ENCODE data around the gene RABEP2.
A peak's percentile ranks its signal among the peaks of the same experiment; 100 is the strongest.
"Not testable (repeated sequence)": the region's sequence is repeated elsewhere in the genome, so short reads cannot be mapped to it uniquely, and the experiment has no call there.

The RABEP2 gene

DNA sequence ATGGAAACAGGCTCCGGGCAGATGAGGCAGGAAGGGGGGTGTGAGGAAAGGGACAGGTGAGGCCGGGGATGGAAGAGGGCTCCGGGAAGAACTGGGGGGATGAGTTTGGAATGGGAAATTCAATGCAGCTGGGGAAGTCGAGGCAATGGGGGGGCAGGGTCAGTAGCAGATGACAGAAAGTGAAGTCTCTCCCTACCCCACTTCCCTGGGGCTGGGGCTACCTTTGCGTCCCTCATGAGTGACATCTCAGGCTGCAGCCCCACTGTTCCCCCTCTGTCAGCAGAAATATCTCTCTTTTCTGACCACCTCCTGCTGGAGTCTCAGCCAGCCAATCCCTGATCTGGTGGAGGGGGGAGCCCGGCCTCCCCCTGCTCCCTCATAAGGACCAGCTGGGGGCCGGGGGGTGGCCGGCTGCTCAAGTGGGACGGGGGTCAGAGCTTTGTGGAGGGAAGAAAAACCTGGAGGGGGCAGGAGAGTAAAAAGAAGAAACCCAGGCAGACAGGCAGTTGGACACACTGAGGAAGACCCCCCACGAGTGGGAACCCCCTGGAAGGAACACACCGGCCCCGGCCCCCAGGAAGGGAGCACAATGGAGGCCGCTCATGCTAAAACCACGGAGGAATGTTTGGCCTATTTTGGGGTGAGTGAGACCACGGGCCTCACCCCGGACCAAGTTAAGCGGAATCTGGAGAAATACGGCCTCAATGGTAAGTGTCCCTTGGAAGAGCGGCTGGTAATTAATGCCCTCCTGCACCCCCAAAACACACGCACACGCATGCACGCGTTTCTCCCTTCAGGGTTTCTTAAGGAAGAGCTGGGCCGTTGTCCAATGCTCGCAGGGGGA is 46.7 kb downstream of the RABEP2 start, which contains the start of gene ATP2A1:
Gene ATP2A1 (plus strand): TSS at position 406 of the 844 bp plus-strand sequence. CDS start 184 bp downstream, at position 590.
- DNase-seq: no peak

DNA sequence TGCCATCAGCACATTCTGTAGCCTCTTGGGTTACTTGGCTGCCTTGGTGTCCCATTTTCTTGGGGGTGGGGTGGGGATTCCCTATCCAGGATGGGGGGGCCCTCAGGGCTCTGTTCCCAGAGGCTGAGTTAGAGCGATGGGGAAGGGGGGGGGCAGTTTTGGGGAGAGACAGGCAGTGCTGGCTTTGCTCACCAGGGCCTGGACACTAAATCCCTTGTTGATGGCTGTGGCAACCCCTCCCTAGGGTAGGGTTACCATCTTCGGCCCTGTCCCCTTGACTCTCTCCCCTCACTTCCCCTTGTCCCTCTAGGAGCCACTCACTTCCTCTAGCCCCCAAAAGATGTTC is 47.4 kb downstream of the RABEP2 start:
- no peak for DNase-seq

DNA sequence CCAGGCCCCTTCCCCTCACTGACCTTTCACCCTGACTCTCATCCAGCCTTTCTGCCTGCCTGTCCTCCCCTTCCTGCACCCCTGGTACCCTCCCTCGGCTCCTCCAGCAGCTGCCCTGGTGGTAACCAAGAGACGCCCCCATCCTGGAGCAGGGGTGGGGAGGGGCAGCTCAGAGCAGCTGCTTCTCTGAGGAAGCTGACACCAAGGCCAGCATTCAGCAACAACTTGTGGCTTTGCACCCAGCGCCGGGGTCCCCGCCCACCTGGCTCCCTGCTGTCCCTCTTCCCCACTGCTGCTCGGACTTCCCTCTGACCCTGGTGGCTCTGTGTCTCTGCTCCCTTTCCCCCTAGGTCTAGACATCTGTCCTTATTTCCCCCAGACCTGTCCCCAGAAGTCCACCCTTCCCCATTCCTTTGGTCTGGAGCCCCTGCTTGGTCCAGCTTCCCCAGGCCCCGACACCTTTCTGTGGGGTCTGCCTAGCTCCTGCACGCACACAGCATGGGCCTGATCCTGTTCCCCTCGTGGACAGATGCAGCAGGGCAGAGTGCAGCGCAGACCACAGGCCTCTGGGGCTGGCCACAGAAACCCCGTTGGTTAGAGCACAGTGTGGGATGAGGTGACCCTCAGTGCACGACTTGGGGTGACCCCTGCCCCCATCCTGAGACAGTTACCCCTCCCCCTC is 47.9 kb downstream of the RABEP2 start:
- DNase-seq: no peak

DNA sequence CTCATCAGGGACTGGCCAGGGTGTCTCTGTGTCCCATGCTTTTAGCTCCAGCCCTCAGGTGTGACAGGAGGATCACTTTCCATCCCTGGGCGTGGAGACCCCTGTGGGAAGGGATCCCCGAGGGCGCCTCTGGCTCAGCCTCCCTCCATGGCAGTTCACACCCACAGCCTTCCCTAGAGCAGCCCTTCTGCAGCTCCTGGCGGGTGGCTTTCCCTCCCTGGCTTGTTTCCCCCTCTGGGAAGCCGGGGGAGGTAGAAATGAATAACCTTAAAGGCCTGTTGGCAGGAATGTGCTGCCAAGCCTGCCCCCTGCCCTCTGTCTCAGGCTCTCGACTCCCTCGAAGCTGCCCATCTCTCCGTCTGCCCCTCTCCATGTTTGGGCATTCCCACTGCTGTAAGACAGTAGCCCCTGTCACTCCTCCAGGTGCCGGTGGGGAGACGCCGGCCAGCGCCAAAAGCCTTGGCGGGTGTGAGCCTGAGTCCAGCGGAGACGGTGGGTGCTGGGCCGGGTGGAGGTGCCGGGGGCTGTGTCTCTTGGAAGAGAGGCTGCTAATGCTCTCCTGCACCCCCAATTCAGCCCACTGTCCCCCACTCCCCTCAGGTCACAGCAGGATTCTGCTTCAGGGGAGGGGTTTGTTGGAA is 48.9 kb downstream of the RABEP2 start:
- DNase-seq: no peak

DNA sequence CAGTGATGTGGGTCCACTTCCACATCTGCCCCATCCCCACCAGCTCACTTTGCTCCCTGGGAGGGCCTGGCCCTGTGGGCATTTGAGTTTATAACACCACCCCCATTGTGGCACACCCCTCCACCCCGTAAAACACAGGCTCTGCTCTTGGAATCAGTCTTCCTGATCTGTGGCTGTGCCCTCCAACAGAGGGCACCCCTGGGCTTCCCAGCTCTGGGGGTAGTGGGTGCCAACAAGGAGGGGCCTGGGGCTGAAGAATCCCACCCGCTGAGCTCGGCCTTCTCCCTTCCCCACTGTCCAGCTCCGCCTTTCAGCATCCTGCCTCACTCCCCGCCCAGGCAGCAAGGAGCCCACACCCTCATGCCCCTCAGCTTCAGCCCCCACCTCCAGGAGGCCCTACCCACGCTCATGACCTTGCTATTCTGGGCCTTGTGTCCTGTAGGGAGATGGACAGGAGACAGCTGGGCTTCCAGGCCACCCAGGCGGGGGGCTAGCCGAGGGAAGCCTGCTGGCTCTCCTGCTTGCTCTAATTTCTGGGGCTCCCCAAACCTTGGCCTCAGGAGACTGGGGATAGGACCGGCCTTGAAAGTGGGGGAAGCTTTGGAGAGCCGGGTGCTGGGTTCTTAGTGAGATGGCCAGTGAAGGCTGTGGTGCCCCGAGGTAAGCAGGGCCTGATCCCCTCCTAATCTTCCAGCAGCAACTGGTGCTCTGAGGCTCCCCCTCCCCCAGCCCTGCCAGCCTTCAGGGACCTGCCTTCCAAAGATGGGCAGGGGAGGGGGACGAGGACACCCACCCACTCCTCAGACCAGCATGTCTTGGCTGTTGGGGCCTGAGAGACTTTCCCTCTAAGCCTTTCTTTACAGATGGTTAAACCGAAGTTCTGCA is 49.7 kb downstream of the RABEP2 start:
- no peak for DNase-seq

DNA sequence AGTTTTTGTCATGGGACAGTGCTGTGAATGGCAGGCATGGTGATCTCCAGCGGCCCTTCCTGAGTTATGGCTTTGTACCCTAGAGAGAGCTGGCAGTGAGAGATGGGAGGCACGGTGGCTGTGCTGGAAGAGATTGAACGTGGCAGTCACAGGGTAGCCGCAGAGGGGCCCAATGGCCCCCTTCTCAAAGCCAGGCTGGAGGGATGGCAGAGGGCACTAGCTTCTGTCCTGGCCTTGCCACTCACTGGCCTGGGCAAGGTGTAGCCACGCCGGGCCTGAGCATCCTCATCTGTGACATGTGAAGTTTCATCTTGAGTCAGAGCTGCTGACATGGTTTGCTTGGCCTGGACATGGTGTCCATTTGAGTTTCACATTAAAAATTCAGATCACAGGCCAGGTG is 50.6 kb downstream of the RABEP2 start:
- DNase-seq: no peak

DNA sequence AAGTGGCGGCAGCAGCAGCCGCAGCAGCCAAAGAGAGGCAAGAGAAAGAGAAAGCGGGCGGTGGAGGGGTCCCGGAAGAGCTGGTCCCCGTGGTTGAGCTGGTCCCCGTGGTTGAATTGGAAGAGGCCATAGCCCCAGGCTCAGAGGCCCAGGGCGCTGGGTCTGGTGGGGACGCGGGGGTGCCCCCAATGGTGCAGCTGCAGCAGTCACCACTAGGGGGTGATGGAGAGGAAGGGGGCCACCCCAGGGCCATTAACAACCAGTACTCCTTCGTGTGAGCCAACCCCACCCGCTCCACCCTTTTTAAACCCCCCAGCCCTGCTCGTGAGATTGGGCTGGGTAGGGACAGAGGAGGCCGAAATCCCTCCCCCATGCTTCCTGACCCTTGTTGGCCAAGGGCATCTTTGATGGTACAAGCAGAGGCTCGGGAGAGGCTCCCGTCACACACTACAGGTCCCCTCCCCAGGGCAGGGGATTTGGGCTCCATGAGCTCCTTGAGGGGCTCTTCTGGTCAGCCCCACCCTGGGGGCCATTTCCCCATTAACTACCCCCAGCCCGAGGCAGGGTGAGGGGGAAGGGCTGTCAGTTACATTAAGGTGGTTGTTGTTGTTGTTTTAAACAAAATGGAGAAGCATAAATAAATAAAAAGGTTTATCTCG is 51.4 kb downstream of the RABEP2 start:
- DNase-seq: no peak

DNA sequence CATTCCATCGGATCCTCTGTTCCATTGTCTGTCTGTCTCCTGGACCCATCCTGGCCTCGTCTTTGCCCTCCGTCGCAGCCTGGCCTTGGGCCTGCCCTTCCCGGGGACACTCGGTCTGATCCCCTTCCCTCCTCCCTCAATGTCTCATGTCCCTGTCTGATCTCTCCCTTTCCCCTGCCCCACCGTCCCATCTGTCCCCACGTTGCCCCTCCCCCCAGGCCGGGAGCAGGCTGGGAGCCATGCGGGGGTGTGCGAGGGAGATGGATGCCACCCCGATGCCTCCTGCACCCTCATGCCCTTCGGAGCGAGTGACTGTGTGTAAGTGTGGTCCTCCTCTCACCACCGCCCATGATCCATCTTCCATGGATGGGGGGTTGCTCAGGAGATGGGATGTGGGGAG is 52.1 kb downstream of the RABEP2 start:
- DNase-seq: no peak

DNA sequence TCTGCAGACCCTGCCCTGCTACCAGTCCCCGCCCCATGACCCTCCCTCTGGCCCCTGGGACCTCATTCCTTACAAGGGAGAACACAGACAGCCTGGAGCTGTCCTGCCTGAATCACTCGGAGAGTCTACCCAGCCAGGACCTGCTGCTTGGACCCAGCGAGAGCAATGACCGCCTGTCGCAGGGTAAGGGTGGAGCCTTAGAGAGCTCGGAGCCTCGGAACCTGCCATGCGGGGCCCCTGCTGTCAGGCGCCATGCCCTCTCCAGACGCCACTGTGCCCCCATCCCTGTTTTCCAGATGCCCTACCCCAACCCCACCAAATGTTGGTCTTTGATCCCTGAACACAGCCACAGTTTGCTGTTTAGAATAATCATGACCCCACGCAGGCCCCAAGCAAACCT is 55.8 kb downstream of the RABEP2 start:
- DNase-seq: no peak

DNA sequence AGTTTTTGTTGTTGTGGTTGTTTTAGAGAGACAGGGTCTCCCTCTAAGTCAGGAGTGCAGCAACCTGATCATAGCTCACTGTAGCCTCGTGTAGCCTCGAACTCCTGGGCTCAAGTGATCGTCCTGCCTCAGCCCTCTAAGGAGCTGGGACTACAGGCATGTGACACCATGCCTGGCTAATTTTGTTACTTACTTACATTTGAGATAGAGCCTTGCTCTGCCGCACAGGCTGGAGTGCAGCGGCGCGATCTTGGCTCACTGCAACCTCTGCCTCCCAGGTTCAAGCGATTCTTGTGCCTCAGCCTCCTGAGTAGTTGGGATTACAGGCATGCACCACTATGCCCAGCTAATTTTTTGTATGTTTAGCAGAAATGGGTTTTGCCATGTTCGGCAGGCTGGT is 57.4 kb downstream of the RABEP2 start:
- DNase-seq: not testable (repeated sequence)

DNA sequence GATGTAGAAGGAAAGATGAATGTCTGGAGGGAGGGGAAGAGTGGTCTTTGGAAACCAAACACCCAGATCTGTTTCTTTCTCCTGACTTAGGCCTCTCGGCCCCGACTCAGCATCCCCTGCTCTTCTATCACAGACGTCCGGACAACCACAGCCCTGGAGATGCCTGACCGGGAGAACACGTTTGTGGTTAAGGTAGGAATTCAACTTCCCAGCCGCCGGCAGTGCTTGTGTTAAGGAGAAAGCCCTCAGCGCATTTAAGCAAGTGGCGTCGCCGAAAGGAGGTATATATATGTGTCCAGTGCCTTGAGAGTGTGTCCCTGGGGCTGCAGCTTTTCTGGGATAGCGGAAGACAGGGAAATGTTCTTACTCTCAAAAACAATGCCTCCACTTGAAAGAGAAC is 57.8 kb downstream of the RABEP2 start:
- DNase-seq: no peak

DNA sequence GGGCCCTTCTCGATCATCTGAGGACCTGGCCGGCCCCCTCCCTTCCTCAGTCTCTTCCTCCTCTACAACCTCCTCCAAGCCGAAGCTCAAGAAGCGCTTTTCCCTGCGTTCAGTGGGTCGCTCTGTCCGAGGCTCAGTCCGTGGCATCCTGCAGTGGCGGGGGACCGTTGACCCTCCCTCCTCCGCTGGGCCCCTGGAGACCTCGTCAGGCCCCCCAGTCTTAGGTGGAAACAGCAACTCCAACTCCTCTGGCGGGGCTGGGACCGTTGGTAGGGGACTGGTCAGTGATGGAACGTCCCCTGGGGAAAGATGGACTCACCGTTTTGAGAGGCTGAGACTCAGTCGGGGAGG is 58.6 kb downstream of the RABEP2 start:
- DNase-seq: no peak

DNA sequence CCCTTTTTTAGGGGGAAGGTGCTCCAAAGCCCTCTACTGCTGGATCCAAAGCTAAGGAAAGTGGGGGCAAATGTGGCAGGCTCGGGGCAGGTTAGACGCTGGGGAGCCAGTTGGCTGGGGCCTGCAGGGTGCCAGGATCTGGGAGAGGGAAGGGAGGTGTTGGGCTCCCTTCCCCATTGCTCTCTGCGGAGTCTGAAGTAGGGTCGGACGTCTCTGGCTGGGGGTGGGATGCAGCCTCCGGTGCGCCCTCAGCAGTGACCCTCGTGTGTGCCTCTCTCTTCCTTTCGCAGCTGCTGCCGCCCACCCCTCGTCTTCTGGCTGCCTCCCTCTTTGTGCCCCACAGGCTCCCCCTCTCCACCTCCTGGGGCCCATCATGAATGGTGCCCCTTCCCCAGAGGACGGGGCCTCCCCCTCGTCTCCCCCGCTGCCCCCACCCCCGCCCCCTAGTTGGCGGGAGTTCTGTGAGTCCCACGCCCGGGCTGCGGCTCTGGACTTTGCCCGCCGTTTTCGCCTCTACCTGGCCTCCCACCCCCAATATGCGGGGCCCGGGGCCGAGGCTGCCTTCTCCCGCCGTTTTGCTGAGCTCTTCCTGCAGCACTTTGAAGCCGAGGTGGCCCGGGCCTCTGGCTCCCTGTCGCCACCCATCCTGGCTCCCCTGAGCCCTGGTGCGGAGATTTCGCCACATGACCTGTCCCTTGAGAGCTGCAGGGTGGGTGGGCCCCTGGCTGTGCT is 59.1 kb downstream of the RABEP2 start:
- DNase-seq: no peak

DNA sequence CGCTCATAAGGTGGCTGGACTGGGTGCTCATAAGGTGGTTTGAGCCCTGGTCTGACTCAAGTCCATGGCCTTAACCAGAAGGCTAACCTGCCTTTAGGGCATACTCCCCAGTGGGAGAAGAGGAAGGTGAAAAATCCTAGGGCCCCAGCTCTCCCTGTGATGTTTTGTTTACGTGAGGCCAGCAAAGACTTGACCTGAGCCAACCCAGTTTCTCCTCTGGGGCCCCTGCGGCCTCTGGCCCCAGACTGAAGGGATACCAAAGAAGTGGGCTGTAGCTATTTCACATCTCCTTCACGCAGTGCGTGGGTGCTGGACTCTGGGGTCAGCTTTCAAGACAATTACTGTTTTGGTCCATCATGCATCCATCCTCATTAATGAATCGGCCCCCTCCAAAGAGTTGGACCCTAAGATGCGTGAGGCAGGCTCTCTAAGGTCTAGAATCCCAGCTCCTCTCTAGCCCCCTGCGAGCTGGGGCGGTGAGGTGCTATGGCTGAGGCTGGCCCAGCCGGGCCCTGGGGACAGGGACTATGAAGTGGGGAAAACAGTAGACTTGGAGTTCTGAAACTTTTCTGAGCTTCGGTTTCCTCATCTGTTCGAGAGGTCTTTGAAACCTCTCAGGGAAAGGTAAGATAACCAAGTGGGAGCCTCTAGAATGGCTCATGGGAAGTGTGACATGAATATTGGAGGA is 59.9 kb downstream of the RABEP2 start:
- no peak for DNase-seq

DNA sequence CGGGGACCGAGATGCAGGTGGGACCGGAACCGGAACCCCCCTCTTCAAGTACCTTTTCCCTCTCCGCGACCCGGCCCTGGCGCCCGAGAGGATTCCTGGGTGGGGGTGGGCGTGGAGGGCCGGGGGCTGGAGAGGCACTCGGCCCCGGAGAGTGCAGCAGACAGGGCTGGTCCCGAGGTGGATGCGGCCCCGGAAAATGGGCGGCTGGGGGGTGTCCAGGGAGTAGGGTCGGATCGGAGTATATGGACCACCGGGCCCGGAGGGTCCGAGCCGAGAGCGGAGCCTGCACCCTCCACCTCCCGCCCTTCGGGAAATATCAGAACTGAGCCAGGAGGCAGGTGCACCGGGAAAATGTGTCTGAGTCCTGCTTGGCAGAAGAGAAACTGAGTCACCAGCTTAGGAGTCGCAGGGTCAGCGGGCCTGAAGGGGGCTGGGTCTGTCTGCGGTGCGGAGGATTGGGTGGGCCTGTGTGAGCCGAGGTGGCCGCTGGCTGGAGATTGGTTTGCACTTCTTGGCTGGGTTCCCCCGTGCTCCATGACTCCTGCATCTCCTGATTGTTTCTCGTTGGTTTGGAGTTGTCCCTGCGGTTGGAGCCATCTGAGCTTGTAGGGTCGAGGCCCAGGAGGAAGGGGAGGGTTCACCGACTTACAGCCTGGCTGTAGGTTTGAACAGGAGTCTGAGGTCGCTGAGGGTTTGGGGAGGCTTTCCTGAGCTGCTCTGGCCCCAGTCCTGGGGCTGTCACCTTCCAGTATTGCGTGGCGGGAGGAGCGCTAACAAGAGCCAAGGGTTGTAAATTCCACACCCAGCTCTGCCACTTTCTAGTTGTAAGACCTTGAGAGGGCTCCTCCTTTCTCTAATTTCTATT is 60.9 kb downstream of the RABEP2 start:
- peak in 4 of 14 donors; percentile 34 to 70 (median 48) for DNase-seq

DNA sequence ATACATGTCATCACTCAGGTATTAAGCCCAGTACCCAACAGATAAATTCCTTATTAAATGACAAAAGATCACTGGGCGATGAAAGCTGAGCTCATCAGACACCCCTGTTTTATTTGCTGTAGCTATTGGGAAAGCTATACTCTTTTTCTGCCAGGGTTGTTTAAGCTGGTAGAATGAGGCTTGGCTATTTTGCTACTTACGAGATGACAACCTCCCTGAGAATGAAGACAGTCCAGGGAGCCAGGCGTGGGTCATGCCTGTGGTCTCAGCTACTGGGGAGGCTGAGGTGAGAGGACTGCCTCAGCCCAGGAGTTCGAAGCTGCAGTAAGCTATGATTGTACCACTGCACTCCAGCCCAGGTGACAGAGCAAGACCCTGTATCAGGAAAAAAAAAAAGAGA is 65.7 kb downstream of the RABEP2 start:
- DNase-seq: no peak

DNA sequence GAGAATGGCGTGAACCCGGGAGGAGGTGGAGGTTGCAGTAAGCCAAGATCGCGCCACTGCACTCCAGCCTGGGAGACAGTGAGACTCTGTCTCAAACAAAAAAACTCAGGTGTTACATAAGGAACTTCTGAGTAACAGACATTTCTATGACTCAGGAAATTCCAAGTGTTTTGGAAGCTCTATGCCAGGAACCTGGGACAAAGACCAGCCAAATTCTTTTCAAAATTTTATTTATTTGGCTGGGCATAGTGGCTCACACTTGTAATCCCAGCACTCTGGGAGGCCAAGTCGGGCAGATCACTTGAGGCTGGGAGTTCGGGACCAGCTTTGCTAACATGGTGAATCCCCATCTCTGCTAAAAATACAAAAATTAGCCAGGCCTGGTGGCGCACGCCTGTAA is 66.6 kb downstream of the RABEP2 start:
- no peak for DNase-seq

Measured in C1 segment of cervical spinal cord (tissue), 14 donors.